GM21381 (cell line): ENCODE results near the gene C12orf42.
A peak's percentile ranks its signal among the peaks of the same experiment; 100 is the strongest.
"Not testable (repeated sequence)": the region's sequence is repeated elsewhere in the genome, so short reads cannot be mapped to it uniquely, and the experiment has no call there.

Experiments
- ATAC-seq: cut with Tn5 transposase; IDR thresholded peaks from one replicate; pipeline ENCODE4 v1.9.1; 2021; ENCODE audit warnings: mild to moderate bottlenecking, moderate library complexity; ENCODE audit not compliant: unreplicated experiment

C12orf42 gene

DNA sequence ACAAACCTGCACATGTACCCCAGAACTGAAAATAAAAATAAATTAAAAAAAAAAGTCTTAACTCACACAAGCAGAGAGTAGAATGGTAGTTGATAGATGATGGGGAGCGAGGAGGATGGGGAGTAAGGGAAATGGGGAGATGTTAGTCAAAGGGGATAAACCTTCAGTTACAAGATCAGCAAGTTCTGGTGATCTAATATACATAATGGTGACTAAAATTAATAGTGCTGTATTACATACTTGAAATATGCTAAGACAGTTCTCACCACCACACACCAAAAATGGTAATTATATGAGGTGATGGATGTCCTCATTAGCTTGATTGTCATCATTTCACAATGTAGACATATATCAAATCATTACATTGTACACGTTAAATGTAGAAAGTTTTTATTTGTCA lies 3.2 kb upstream of the C12orf42 start:
- no peak for ATAC-seq

DNA sequence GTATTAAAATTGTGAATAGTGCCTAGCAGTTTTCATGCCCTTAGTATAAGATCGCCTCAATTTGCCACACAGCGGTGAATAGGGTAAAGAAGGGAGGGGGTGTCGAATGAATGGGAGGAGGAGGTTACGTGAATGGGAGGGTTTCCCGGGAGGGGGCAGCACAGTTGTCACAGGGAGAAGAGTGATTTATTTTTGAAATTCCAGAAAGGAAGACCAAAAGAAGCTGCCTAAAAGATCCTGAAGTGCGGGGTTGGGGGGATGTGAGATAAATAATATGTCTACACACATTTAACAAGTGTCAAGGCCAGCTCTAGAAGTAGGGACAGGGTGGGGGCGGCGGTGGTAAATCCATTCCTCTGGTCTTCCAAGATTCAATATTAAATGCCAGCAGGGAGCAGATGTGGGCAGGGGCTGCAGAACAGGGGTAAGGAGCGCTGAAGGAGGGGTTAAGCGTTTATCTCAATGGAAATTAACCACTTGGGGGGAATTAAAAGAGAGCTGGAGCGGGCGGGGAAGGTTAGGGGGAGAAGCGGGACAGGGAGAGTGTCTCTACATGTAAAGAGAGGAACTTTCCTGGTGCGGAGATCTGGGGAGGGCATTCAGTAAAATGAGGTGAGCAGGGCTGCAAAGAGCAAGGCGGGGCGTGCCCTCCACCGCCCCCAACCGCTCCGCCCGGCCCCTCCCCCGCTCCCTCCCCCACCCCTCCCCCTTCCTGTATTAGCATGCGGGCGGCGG lies 867 bp downstream of the C12orf42 start:
- ATAC-seq = no peak

DNA sequence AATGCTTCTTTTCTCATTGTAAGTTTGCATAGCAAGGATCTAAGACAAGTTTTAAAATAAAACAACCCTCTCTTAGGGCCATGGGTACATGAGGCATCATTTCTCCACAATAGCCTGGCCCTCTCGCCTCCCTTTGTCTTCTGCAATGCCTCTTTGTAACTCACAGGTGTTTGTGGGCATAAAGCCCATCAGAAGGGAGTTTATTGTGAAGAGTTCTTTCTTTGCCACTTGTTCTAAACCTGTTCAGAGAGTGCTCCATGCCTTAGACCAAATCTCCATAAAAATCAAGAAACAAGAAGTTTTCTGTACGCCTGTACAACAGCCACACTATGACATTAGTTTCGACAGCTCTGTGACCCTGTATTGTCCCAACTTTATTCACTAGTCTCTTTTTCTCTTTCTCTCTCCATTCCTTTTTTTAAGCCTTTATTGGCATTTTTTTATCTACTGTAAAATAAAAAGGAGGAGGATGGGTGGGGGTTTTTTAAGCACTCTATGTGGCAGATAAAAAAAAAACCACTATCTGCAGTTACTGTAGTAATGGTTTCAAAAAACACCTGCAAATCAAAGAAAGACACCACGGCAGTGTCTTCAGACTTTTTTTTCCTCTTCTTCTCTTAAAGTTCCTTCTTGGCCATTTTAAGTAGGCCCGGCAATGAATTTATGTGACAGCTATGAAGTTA lies 1.6 kb downstream of the C12orf42 start:
- ATAC-seq = no peak

- no peak for ATAC-seq
Observed at GRCh38 chr12:103493199-103493598, 2.6 kb downstream of the C12orf42 start.

GRCh38 chr12:103482365-103482764 lies 13.4 kb downstream of the C12orf42 start:
- ATAC-seq = no peak

DNA sequence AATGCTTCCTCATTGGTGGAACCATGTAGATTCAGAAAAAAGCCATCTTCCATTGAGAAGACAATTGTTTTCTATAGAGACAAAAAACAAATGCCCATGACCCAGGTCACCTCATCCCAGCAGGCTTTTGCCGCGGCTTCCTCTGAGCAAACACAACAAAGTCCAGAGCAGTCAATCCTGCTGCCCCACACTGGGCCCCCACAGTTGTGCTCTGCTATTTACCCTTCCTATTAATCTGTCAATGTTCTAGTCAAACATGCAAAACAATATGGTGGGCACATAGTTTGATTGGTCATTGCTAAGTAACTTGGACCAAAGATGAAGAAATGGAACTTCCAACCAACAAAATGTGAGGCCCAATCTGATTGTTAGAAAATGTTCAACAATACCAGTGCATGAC lies 20.7 kb downstream of the C12orf42 start:
- no peak for ATAC-seq

DNA sequence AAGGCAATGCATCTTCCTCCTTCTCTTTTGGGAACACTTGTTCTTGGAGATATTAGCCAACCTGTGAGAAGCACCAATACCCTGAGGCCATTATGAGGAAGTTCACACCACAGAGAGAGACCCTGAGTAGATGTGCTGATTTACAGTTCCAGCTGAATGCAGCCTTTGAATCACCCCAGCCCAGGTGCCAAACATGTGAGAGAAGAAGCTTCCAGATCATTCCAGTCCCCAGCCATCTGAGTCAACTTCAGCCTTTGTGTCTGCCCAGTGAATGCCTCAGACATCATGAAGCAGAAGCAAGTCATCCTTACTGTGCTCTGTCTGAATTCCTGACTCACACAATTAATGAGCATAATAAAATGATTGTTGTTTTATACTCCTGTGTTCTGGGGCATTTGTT lies 25.1 kb downstream of the C12orf42 start:
- ATAC-seq = no peak

DNA sequence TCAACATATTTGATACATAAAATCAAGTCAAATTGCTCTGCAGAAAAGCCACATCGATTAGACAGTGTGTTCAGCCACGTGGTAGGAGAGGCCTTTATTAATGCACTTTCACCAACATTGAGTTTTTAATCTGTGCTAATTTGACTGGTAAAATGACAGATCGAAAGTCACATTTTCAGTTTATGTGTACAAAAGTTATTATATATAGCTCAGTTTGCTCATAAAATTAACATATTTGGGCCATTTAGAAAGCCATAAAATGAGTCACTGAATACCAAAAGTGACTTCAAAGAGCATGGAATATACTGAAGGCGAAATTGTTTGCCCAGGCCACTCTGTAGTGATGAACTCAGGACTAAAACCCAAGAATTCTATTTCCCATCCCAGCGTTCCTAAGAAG lies 26.0 kb downstream of the C12orf42 start:
- ATAC-seq = no peak

DNA sequence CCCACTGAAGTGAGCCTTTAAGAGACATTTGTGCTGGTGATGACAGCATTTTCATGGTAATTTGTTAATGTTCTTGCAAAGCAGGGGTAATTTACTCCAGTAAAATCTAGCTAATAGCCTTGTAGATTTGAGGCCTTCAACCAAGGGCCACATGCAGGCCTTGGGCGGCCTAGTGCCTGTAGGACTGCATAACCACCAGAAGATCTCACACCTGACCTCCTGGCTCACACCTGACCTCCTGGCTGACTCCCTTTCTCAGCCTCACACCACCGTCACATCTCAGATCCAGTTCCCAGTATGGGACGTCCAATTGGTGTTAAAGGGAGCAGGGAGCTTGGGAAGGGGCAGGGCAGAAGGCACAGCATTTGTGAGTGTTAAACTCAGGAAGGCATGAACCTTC lies 26.9 kb downstream of the C12orf42 start:
- ATAC-seq = no peak

- ATAC-seq = peak; percentile 94
Observed at GRCh38 chr12:103462675-103463074, 33.1 kb downstream of the C12orf42 start.

- ATAC-seq = no peak
Observed at GRCh38 chr12:103457471-103457870, 38.3 kb downstream of the C12orf42 start.

- ATAC-seq = no peak
Observed at GRCh38 chr12:103456006-103456405, 39.8 kb downstream of the C12orf42 start.

GRCh38 chr12:103455020-103455763 lies 40.6 kb downstream of the C12orf42 start:
- ATAC-seq = peak; percentile 78

GRCh38 chr12:103444983-103445382 lies 50.8 kb downstream of the C12orf42 start:
- no peak for ATAC-seq

DNA sequence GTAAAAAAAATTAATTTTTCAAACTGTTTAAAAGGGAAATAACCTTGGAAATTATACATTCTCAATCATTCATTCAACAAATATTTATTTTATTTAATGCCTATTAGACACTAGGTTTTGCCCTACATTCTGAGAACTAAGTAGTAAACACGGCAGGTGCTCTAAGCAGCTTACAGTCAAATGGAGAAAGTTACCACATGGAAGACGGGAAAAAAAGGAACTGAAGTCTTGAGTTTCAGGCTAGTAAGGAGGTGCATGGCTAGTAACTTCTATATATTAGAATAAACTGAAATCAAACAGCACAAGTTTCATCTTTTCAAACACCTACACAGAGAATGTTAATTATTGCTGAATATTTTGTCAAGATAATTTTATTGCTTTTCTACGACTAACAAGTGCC lies 52.9 kb downstream of the C12orf42 start:
- ATAC-seq = no peak

DNA sequence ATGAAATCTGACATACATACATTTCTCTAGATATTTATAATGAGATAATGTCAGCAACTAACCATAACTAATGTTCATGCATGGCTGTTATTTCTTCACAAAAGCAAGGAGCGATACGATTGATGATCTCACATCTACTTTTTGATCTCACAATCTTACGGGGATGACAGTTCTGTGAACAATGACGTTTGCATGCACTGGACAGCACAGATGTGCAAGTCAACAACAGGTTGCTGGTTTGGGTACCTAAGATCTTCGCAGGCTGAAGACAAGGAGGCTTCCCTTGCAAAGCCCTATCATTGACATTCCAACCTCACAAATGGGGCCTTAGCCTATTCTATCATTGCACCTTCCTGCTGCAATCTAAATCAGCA lies 53.6 kb downstream of the C12orf42 start:
- ATAC-seq = no peak

GRCh38 chr12:103441437-103442181 lies 54.2 kb downstream of the C12orf42 start:
- ATAC-seq = peak; percentile 94

DNA sequence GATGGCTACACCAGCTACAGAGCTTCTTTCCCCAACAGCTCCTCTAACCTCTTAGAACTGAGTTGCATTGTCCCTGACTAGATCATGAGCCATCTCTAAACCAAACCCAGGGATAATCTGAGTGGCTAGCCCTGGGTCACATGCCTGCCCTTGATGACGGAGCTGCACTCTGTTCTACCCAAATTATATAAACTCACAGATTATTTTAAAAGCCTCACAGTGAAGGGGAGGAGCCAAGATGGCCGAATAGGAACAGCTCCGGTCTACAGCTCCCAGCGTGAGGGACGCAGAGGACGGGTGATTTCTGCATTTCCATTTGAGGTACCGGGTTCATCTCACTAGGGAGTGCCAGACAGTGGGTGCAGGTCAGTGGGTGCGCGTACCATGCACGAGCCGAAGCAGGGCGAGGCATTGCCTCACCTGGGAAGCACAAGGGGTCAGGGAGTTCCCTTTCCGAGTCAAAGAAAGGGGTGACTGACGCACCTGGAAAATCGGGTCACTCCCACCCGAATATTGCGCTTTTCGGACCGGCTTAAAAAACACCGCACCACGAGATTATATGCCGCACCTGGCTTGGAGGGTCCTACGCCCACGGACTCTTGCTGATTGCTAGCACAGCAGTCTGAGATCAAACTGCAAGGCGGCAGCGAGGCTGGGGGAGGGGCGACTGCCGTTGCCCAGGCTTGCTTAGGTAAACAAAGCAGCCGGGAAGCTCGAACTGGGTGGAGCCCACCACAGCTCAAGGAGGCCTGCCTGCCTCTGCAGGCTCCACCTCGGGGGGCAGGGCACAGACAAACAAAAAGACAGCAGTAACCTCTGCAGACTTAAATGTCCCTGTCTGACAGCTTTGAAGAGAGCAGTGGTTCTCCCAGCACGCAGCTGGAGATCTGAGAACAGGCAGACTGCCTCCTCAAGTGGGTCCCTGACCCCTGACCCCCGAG lies 61.3 kb downstream of the C12orf42 start:
- ATAC-seq = not testable (repeated sequence)

- no peak for ATAC-seq
Observed at GRCh38 chr12:103431950-103432349, 63.8 kb downstream of the C12orf42 start.

DNA sequence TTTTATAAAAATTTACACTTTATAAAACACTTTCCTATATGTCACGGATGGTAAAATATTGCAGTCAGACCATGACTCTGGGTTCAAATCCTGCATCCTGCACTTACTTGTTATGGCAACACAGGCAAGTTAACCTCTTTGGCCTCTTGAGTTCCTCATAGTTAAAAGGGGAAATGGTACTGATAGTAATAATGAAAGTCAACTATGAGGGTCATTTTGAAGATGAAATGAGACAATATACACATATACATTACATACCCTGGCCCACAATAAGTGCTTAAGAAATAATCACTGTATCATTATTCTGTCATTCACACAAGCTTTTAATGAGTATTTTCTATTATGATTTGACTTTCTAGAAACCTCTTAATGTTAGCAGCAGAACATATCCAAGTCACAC lies 64.4 kb downstream of the C12orf42 start:
- no peak for ATAC-seq
